ENCODE results near the gene HCFC1R1. TPM values are rescaled to one million over a fixed set of nuclear protein-coding genes. Genes with fewer than 3 reads are reported as not detected.

HCFC1R1 gene
- total RNA-seq, 1 donor from 2014 or later = 48.5 TPM

DNA sequence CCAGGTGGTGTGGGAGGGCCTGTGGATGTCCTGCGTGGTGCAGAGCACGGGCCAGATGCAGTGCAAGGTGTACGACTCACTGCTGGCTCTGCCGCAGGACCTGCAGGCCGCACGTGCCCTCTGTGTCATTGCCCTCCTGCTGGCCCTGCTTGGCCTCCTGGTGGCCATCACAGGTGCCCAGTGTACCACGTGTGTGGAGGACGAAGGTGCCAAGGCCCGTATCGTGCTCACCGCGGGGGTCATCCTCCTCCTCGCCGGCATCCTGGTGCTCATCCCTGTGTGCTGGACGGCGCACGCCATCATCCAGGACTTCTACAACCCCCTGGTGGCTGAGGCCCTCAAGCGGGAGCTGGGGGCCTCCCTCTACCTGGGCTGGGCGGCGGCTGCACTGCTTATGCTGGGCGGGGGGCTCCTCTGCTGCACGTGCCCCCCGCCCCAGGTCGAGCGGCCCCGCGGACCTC lies 10.2 kb downstream of the HCFC1R1 start:
- Histone ChIP-seq H3K4me3 (no peak overlapping the region), H3K27me3 (ENCODE audit: low read depth) (peaks cover 97% of the 10 kb centered on the region), H3K4me1 (peaks cover 8% of the 10 kb centered on the region), H3K36me3 (no peaks in the 10 kb centered on the region), H3K27ac (replicated peaks) (no peak overlapping the region), H3K9me3 (replicated peaks) (no peaks in the 10 kb centered on the region)
- intact Hi-C loops (cut with micrococcal nuclease) = no loop called here
- DNase-seq = no peak
- TF ChIP-seq, protein P1, sequence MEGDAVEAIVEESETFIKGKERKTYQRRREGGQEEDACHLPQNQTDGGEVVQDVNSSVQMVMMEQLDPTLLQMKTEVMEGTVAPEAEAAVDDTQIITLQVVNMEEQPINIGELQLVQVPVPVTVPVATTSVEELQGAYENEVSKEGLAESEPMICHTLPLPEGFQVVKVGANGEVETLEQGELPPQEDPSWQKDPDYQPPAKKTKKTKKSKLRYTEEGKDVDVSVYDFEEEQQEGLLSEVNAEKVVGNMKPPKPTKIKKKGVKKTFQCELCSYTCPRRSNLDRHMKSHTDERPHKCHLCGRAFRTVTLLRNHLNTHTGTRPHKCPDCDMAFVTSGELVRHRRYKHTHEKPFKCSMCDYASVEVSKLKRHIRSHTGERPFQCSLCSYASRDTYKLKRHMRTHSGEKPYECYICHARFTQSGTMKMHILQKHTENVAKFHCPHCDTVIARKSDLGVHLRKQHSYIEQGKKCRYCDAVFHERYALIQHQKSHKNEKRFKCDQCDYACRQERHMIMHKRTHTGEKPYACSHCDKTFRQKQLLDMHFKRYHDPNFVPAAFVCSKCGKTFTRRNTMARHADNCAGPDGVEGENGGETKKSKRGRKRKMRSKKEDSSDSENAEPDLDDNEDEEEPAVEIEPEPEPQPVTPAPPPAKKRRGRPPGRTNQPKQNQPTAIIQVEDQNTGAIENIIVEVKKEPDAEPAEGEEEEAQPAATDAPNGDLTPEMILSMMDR (IDR thresholded peaks at IDR 0.05; ENCODE audit: borderline replicate concordance) = no peak

DNA sequence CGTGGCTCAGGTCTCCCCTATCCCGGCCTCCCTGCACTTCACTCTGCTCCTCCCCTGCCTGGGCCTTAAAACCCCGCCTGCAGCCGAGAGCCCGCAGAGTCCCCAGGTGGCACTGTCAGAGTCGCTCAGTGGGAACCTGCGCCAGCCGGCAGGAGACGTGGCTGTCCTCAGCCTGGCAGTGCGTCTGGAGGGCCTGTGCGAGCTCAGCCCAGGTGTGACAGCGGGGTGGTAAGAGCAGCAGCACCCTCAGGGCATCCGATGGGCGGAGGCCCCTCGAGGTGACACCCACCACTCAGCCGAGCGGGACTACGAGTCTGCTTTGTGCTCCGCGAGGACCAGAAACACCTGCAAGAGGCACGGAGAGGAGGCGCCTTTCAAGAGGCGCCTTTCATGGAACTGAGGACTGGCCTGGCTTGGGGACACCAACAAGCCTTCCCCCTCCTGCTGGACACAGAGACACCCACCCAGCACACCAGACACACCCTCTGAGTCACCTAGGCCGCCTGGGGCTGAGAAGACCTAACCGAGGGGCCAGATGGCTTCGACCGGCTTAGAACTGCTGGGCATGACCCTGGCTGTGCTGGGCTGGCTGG lies 10.8 kb downstream of the HCFC1R1 start, which contains the start of gene CLDN9:
Gene CLDN9, plus strand, starts transcription at position 96 of the 593 bp plus-strand sequence. Its CDS starts 440 bp downstream, at position 536.
- H3K4me1 ChIP-seq = peaks cover 2% of the 10 kb centered on the region
- DNase-seq = no peak
- no peaks in the 10 kb centered on the region for H3K36me3 ChIP-seq
- no peak within 1 kb of the TSS for H3K4me3 ChIP-seq
- H3K9me3 ChIP-seq (replicated peaks) = no peaks in the 10 kb centered on the region
- TF ChIP-seq, protein P1 (IDR thresholded peaks at IDR 0.05; ENCODE audit: borderline replicate concordance) = no peak
- intact Hi-C loops (cut with micrococcal nuclease) = no loop called here
- no peak within 1 kb of the TSS for H3K27ac ChIP-seq (replicated peaks)
- H3K27me3 ChIP-seq (ENCODE audit: low read depth) = peaks cover 97% of the 10 kb centered on the region

DNA sequence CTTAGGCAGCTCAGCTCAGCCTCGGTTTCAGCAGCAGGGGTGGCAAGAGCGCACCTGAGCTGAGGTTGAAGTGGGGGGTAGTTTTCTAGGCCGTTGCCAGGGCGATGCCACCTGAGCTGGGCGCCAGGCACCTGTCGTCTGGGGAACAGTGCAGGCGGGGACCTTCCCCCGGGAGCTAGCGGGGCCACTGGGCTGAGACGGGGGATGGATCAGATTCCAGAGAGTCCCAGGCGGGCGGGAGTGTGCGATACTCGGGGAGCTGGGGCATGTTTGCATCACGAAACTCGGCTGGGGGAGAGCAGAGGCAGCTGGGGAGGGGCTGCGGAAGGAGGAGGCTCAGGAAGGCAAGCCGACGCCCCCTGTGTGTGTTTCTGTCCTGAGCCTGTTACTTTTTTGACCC lies 11.5 kb downstream of the HCFC1R1 start:
- intact Hi-C loops (cut with micrococcal nuclease) = no loop called here
- Histone ChIP-seq H3K36me3 (no peaks in the 10 kb centered on the region), H3K9me3 (replicated peaks) (no peaks in the 10 kb centered on the region), H3K27ac (replicated peaks) (no peak overlapping the region), H3K4me3 (no peak overlapping the region), H3K4me1 (no peaks in the 10 kb centered on the region), H3K27me3 (ENCODE audit: low read depth) (peaks cover 97% of the 10 kb centered on the region)
- TF ChIP-seq, protein P1 (IDR thresholded peaks at IDR 0.05; ENCODE audit: borderline replicate concordance) = no peak
- no peak for DNase-seq

DNA sequence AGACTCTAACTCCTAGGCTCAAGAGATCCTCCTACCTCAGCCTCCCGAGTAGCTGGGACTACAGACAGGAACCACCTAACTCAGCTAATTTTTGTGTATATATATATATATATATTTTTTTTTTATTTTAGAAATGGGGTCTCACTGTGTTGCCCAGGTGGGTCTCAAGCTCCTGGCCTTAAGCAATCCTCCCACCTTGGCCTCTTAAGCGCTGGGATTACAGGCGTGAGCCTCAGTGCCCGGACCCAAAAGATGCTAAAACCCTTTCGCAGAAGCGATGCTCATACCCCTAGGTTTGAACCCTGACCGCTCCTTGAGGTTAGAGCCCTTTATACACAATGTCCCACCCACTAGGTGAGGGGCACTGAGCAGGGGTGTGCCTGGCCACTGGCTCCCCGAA lies 13.2 kb downstream of the HCFC1R1 start:
- Histone ChIP-seq H3K36me3 (no peaks in the 10 kb centered on the region), H3K27me3 (ENCODE audit: low read depth) (peaks cover 100% of the 10 kb centered on the region), H3K4me3 (no peak overlapping the region), H3K4me1 (no peaks in the 10 kb centered on the region), H3K9me3 (replicated peaks) (no peaks in the 10 kb centered on the region), H3K27ac (replicated peaks) (no peak overlapping the region)
- intact Hi-C loops (cut with micrococcal nuclease) = no loop called here
- TF ChIP-seq, protein P1 (IDR thresholded peaks at IDR 0.05; ENCODE audit: borderline replicate concordance) = no peak
- DNase-seq = no peak

DNA sequence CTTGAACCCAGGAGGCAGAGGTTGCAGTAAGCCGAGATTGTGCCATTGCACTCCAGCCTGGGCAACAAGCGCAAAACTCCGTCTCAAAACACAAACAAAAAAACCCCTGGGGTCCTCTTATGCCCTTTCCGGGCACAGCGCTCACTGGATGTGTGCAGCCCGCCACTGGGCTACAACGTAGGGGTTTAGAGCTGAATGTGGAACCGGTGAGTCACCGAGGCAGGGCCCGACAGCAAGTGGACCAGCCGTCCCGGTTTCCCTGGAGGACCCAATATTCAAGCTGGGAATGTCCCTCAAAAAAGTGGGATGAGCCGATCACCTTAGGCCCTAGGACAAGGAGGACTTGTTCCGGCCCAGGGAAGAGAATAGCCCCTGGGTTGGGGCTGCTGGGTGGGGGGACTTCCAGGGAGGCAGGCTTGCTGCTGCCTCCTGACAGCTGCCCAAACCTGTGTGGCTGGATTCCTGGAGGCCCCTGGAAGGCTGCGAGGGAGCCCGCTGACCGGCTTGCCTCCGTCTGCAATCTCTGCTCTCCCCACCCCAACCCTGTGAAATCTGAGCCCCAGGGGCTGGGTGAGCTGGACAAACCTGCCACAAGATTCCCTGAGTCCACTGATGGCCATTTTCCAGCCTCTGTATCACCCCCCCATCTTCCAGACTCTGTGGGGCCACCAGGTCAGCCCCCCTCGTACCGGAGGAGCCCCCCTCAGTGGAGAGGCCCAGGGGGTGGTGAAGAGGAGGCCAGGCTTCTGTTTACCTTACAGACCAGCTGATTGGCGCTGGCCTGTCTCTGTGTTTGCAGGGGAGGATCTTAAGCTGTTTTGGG lies 14.0 kb downstream of the HCFC1R1 start:
- TF ChIP-seq, protein P1 (IDR thresholded peaks at IDR 0.05; ENCODE audit: borderline replicate concordance) = no peak
- intact Hi-C loops (cut with micrococcal nuclease) = no loop called here

More for the DNA sequence above, 14.0 kb downstream of the HCFC1R1 start:
- no peak overlapping the region for H3K27ac ChIP-seq (replicated peaks)
- no peaks in the 10 kb centered on the region for H3K36me3 ChIP-seq
- H3K4me3 ChIP-seq = no peak overlapping the region
- no peak for DNase-seq
- H3K4me1 ChIP-seq = peaks cover 4% of the 10 kb centered on the region
- H3K9me3 ChIP-seq (replicated peaks) = no peaks in the 10 kb centered on the region
- peaks cover 100% of the 10 kb centered on the region for H3K27me3 ChIP-seq (ENCODE audit: low read depth)

All from left ventricle myocardium inferior (tissue), 1 donor.